Stimulated activated CD8-positive, alpha-beta memory T cell treated with anti-CD3 and anti-CD28 coated beads, Interleukin-15, amount 100 ng/mL, for 48 hours (primary cell): ENCODE data around the gene C1QTNF8.

Experiments used
- DNase-seq, 2 donors: peaks; one replicate each; pipeline ENCODE4 v3.0.0-alpha.2; 2020; ENCODE audit warnings: low read depth in 2 of 2

C1QTNF8 gene

DNA sequence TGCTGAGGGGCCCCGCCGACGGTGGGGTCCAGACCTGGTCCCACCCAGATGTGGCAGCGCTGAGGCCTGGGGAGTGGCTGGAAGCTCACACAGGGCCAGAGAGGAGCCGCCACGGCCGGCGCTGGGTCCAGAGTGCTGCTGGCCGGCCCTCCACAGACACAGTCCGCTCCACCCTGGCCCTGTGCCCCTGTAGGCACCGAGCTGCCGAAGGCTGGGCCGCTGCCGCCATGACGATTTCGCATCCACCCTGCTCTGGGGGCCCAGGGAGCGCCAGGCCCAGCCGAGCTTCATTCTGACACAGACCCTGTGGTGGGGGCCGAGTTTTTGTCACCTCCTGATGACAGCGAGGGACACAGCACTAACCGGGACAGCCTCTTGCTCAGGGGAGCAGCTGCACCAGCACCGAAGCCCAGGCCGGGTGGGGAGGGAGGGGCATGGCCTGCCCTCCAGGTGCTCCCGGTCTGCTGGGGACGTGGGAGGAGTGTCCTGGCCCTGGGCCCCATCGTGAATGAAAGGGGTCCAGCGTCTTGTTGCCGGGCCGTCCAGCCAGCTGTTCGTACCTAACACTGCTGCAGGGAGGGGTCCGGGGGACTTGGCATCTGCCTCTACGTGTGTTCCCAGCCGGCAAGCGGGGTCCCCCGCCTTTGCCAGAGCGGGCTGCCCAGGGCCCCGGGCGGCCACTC, 50.6 kb downstream of the C1QTNF8 start:
- DNase-seq = no peak

DNA sequence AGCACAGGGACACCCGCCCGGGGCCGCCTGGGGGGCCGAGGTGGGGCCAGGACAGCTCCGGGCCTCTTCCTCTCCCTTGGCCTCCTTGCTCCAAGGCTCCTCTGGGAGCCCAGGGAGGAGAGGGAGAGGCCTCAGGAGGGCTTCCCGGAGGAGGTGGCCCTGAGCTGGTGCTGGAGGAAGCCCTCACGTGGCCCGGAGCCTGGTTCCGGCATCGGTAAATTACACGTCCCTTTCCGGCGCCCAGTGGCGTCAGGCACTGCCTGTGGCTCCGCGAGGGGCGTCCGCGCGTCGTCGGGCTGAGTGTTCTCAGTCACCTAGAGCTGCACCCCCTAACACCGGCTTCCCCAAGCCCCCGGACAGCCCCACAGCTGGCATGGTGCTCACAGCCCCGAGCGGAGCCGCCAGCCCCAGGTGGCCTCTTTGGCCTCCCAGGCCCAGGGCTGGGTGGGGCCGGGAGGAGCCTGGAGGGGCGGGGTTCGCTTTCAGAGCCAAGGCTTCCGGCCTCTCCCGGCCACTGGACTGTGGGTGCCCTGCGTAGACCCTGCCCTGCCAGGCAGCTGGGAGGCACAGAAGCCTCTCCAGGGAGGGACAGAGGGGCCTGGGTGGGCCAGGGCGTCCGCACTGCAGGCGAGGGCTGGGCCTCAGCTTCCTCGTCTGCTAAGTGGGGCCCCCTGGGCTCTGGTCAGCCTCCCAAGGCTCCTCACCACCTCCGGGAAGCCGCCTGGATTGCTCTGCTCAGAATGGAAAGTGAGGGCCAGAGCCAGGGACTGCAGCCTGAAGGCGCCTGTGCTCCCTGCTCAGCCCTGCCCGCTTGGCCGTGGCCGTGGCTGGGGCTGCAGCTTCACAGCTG, 51.4 kb downstream of the C1QTNF8 start:
- DNase-seq = no peak

DNA sequence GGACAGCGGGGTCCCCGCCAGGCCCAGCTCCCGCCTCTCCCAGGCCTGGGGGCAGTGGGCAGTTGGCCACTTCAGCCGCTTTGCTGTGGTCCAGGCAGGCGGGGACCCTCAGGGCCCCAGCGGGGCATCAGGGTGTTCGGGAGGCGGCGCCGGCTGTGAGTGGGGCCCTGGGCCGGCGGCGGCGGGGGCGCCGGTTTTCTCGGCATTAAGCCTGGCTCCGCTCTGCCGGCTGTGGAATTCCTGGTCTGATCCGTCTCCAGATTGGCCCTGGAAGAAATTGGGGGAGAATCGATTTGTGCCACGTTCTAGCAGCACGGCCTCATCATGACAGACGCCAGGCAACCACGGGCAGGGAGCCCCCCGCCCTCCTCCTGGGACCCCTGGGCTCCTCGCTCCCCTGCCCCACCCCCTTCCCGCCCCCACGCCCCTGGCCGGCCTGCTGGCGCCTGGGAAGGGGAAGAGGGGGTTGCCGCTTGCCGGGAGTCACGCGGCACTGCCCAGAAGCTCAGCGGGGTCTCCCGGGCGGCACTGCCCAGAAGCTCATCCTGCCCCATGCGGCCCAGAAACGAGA, 52.1 kb downstream of the C1QTNF8 start:
- DNase-seq = no peak

DNA sequence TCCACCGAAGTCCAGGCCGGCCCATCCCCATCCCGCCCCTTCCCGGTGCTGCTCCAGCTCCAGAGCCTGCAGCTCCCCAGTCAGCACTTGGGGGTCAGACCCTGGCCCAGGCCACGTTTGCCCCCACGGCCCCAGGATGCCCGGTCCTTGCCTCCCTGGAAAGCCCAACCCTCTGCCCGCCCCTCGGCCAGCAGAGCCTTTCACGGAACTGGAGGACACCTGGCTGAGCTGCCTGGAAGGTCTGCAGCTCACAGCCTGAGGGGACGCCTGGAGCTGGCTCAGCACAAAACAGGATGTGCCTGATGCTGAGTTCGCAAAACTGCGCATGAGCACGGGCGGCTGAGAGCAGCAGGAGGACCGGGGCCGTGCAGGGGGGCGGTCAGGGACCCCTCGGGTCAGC, 53.2 kb downstream of the C1QTNF8 start:
- no peak for DNase-seq

GRCh38 chr16:1042049-1042744, 53.8 kb downstream of the C1QTNF8 start:
- no peak for DNase-seq

- no peak for DNase-seq
These were observed 55.7 kb downstream of the C1QTNF8 start for GRCh38 chr16:1040346-1040745.

DNA sequence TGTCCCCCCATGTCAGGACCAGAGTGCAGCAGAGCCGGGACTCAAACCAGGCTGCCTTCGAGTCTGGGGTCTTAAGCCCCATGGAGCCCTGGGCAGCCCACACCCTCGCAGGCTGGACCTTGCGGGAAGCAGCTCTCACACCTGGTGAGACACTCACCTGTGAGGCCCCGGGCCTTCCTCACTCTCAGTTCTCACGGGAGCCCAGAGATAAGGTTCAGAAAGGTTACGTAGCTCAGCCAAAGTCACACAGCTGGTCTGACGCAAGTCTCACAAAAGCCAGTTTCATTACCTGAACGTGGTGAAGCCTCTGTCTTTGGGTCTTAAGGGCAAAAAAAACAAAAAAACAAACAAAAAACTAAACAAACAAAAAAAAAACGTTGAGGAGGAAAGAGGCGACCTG, 56.3 kb downstream of the C1QTNF8 start:
- DNase-seq = no peak

DNA sequence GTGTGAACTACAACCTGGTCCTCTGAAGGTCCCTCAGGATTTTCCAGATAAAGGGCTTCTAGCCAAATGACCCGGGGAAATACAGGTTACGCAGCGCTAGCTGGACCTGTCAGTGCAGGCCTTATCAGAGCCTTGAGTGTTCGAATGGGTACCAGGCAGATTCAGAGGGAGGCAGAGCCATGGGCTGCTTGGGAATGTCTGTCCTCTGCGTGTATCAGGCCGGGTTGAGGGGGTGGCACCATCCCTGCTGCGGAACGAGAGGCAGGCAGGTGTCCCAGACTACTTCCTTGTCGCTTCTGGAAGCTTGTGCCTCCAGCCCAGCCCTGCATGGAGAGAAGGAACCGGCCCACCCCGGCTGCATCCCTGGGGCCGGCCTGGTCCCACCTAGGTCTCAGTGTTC, 57.1 kb downstream of the C1QTNF8 start:
- DNase-seq = no peak
